PFSK-1 (cell line): ENCODE measurements around the gene CSF2.

ENCODE experiments used
- FOXP2 ChIP-seq: optimal IDR thresholded peaks from 2 replicates; pipeline ENCODE3; 2011; ENCODE audit warnings: borderline replicate concordance, control low read depth, inconsistent platforms; ENCODE audit not compliant: insufficient read depth; ENCODE audit errors: extremely low read length, extremely low read depth
- POLR2AphosphoS5 ChIP-seq: IDR thresholded peaks from 2 replicates; pipeline ENCODE4 v1.6.1; 2012; ENCODE audit warnings: low read depth, mild to moderate bottlenecking, control low read depth, low read length, moderate library complexity
- SIN3A ChIP-seq: IDR thresholded peaks from 2 replicates; pipeline ENCODE4 v1.6.1; 2012; ENCODE audit warnings: mild to moderate bottlenecking, low read length, moderate library complexity, borderline replicate concordance; ENCODE audit not compliant: insufficient read depth
- TAF1 ChIP-seq: IDR thresholded peaks from 2 replicates; pipeline ENCODE4 v1.6.1; 2012; ENCODE audit warnings: low read length, control low read depth, borderline replicate concordance; ENCODE audit not compliant: insufficient read depth
- TF ChIP-seq, protein P1 (sequence below), 2 experiments: IDR thresholded peaks; 2 replicates each; pipeline versions ENCODE4 v1.6.1 to v1.8.0; 2011 to 2012; ENCODE audit warnings: low read depth in 2 of 2, low read length in 2 of 2, control low read depth in 1 of 2, inconsistent platforms in 1 of 2, mild to moderate bottlenecking in 1 of 2, moderate library complexity in 1 of 2; ENCODE audit not compliant: insufficient read depth in 1 of 2

DNA sequence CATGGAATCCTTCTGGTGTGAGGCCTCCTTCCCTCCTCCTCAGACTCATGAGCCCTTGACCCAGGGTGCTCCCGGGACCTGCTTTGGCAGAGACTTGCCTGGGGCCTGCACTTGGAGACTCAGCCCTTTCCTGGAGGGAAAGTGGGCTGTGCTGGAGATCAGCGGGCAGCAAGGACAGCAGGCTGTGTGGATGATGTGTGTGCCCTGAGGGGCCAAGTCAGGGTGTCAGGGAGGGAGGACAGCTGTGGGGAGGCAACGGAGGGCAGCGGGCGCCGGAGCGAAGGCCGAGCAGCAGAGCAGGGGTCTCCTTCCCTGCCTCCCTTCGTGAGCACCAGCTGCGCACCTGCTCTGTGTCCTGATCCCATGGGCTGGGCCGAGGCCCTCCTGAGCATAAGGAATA is 6.1 kb upstream of the CSF2 start:
- TF ChIP-seq POLR2AphosphoS5 (no peak), TAF1 (no peak), SIN3A (no peak), FOXP2 (no peak)
- TF ChIP-seq, protein P1, sequence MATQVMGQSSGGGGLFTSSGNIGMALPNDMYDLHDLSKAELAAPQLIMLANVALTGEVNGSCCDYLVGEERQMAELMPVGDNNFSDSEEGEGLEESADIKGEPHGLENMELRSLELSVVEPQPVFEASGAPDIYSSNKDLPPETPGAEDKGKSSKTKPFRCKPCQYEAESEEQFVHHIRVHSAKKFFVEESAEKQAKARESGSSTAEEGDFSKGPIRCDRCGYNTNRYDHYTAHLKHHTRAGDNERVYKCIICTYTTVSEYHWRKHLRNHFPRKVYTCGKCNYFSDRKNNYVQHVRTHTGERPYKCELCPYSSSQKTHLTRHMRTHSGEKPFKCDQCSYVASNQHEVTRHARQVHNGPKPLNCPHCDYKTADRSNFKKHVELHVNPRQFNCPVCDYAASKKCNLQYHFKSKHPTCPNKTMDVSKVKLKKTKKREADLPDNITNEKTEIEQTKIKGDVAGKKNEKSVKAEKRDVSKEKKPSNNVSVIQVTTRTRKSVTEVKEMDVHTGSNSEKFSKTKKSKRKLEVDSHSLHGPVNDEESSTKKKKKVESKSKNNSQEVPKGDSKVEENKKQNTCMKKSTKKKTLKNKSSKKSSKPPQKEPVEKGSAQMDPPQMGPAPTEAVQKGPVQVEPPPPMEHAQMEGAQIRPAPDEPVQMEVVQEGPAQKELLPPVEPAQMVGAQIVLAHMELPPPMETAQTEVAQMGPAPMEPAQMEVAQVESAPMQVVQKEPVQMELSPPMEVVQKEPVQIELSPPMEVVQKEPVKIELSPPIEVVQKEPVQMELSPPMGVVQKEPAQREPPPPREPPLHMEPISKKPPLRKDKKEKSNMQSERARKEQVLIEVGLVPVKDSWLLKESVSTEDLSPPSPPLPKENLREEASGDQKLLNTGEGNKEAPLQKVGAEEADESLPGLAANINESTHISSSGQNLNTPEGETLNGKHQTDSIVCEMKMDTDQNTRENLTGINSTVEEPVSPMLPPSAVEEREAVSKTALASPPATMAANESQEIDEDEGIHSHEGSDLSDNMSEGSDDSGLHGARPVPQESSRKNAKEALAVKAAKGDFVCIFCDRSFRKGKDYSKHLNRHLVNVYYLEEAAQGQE (IDR thresholded peaks at IDR 0.05; ENCODE audit: insufficient read depth in 1 of 2, low read depth in 2 of 2, low read length in 2 of 2): no peak
